Tibial artery (tissue), 4 donors: ENCODE data around the gene ZNF277.

Experiments used
- DNase-seq, 2 donors: peaks; one replicate each; pipeline ENCODE4 v3.0.0-alpha.2; 2019
- H3K27ac ChIP-seq, 2 donors: fragments of 200-600 bp; sonication (generic) in 1 of 2; 1 replicate in 1 of 2; 2 replicates in 1 of 2; pipeline ENCODE4 v1.5.1; 2018 to 2019; ENCODE audit warnings: mild to moderate bottlenecking in 1 of 2
- H3K27me3 ChIP-seq, 2 donors: fragments of 200-600 bp; sonication (generic) in 1 of 2; one replicate each; pipeline versions ENCODE4 v1.5.1 to v1.6.0; 2016 to 2019
- H3K36me3 ChIP-seq, 3 donors: fragments of 200-600 bp; sonication (generic) in 2 of 3; one replicate each; pipeline ENCODE4 v1.5.1; 2016 to 2019; ENCODE audit warnings: mild to moderate bottlenecking in 2 of 3
- H3K4me1 ChIP-seq, 4 donors: fragments of 200-600 bp; sonication (generic) in 2 of 4; 1 replicate in 3 of 4; 2 replicates in 1 of 4; pipeline ENCODE4 v1.5.1; 2016 to 2019
- H3K4me3 ChIP-seq, 2 donors: fragments of 200-600 bp; sonication (generic) in 1 of 2; 1 replicate in 1 of 2; 2 replicates in 1 of 2; pipeline ENCODE4 v1.5.1; 2018 to 2019; ENCODE audit warnings: mild to moderate bottlenecking in 2 of 2
- H3K9me3 ChIP-seq, 3 donors: fragments of 200-600 bp; sonication (generic) in 1 of 3; one replicate each; pipeline ENCODE4 v1.5.1; 2016 to 2019
- CTCF ChIP-seq, 2 experiments: fragments of 200-600 bp in 1 of 2; fragments of 450-650 bp in 1 of 2; IDR thresholded peaks; one replicate each; pipeline ENCODE4 v1.5.1; 2017 to 2019; ENCODE audit warnings: antibody characterized with exemption in 2 of 2, mild to moderate bottlenecking in 1 of 2, moderate library complexity in 1 of 2
- intact Hi-C: fragments of 100-400 bp; cut with DNase I; formaldehyde crosslinking; loops from one replicate; pipeline ENCODE4 v1.15.0; 2023; ENCODE audit warnings: low total_unique reads

The ZNF277 gene

GRCh38 chr7:112322070-112322469 is 115.6 kb downstream of the ZNF277 start:
- Histone ChIP-seq H3K27ac (no peak overlapping the region), H3K4me1 (no peaks in the 10 kb centered on the region), H3K36me3 (peaks cover 51 to 73% (median 55%) of the 10 kb centered on the region in 3 donors), H3K4me3 (no peak overlapping the region), H3K9me3 (no peaks in the 10 kb centered on the region), H3K27me3 (no peaks in the 10 kb centered on the region)
- DNase-seq = no peak
- no peak for TF ChIP-seq CTCF (IDR thresholded peaks at IDR 0.05)
- intact Hi-C loops = no loop called here

- no peak for TF ChIP-seq CTCF (IDR thresholded peaks at IDR 0.05)
- Histone ChIP-seq H3K27me3 (no peaks in the 10 kb centered on the region), H3K4me3 (no peak overlapping the region), H3K27ac (no peak overlapping the region), H3K4me1 (no peaks in the 10 kb centered on the region), H3K9me3 (no peaks in the 10 kb centered on the region), H3K36me3 (peaks cover 27 to 39% (median 29%) of the 10 kb centered on the region in 3 donors)
- DNase-seq = no peak
- intact Hi-C loops = no loop called here
These were observed 121.1 kb downstream of the ZNF277 start for GRCh38 chr7:112327566-112327965.

- H3K36me3 ChIP-seq = peaks cover 9 to 19% (median 17%) of the 10 kb centered on the region in 3 donors
- H3K27me3 ChIP-seq = no peaks in the 10 kb centered on the region
These were observed 125.0 kb downstream of the ZNF277 start for GRCh38 chr7:112331492-112331891.

GRCh38 chr7:112334366-112334765 is 127.9 kb downstream of the ZNF277 start:
- TF ChIP-seq CTCF (IDR thresholded peaks at IDR 0.05) = no peak
- no peak overlapping the region for H3K27ac ChIP-seq
- H3K27me3 ChIP-seq = no peaks in the 10 kb centered on the region
- no peak overlapping the region for H3K4me3 ChIP-seq
- peaks cover 16 to 29% (median 29%) of the 10 kb centered on the region in 3 donors for H3K36me3 ChIP-seq
- no peak for DNase-seq
- no peaks in the 10 kb centered on the region for H3K4me1 ChIP-seq
- intact Hi-C loops = no loop called here
- no peaks in the 10 kb centered on the region for H3K9me3 ChIP-seq

More at GRCh38 chr7:112331492-112331891, 125.0 kb downstream of the ZNF277 start:
- intact Hi-C loops = no loop called here
- Histone ChIP-seq H3K9me3 (no peaks in the 10 kb centered on the region), H3K27ac (no peak overlapping the region), H3K4me1 (no peaks in the 10 kb centered on the region), H3K4me3 (no peak overlapping the region)
- no peak for DNase-seq
- no peak for TF ChIP-seq CTCF (IDR thresholded peaks at IDR 0.05)

- TF ChIP-seq CTCF (IDR thresholded peaks at IDR 0.05) = no peak
- DNase-seq = no peak
- H3K27ac ChIP-seq = no peak overlapping the region
- intact Hi-C loops = no loop called here
- H3K27me3 ChIP-seq = no peaks in the 10 kb centered on the region
- no peaks in the 10 kb centered on the region for H3K4me1 ChIP-seq
- peaks cover 30 to 43% (median 43%) of the 10 kb centered on the region in 3 donors for H3K36me3 ChIP-seq
- no peaks in the 10 kb centered on the region for H3K9me3 ChIP-seq
- no peak overlapping the region for H3K4me3 ChIP-seq
These were observed 129.8 kb downstream of the ZNF277 start for GRCh38 chr7:112336261-112336660.
